Loucy (cell line): Measurements from ENCODE around the gene S100A12.
A peak's percentile ranks its signal among the peaks of the same experiment; 100 is the strongest.

Experiments used
- H2AFZ ChIP-seq: fragments of 200-600 bp; sonication (generic); 2 replicates; pipeline ENCODE4 v1.6.0; 2016; ENCODE audit warnings: antibody characterized with exemption, mild to moderate bottlenecking, low read length, moderate library complexity
- H3F3A ChIP-seq: fragments of 200-600 bp; 2 replicates; pipeline ENCODE4 v1.6.0; 2016; ENCODE audit warnings: antibody characterized with exemption, low read depth, mild to moderate bottlenecking
- H3K27me3 ChIP-seq: fragments of 200-600 bp; sonication (generic); 2 replicates; pipeline ENCODE4 v1.6.1; 2014; ENCODE audit warnings: low read length, mild to moderate bottlenecking; ENCODE audit not compliant: insufficient read depth, poor library complexity, severe bottlenecking
- H3K36me3 ChIP-seq: fragments of 200-600 bp; sonication (generic); 2 replicates; pipeline ENCODE4 v1.6.1; 2016; ENCODE audit warnings: low read length; ENCODE audit not compliant: insufficient read depth
- H3K4me1 ChIP-seq: fragments of 200-600 bp; sonication (generic); 2 replicates; pipeline ENCODE4 v1.5.1; 2014; ENCODE audit warnings: low read length, mild to moderate bottlenecking; ENCODE audit not compliant: insufficient read depth, poor library complexity, severe bottlenecking
- H3K4me2 ChIP-seq: fragments of 200-600 bp; sonication (generic); 2 replicates; pipeline ENCODE4 v1.6.0; 2014; ENCODE audit warnings: antibody characterized with exemption, low read length, low read depth, mild to moderate bottlenecking; ENCODE audit not compliant: poor library complexity, severe bottlenecking
- H3K4me3 ChIP-seq: fragments of 200-600 bp; sonication (generic); 2 replicates; pipeline ENCODE4 v1.5.1; 2014; ENCODE audit warnings: low read length, mild to moderate bottlenecking, mixed read lengths; ENCODE audit not compliant: poor library complexity, severe bottlenecking
- H3K79me2 ChIP-seq: fragments of 200-600 bp; sonication (generic); 2 replicates; pipeline ENCODE4 v1.6.1; 2014; ENCODE audit warnings: low read length; ENCODE audit not compliant: insufficient read depth
- H3K9ac ChIP-seq: fragments of 200-600 bp; sonication (generic); 2 replicates; pipeline ENCODE4 v1.6.0; 2014; ENCODE audit warnings: mild to moderate bottlenecking, low read depth, low read length, moderate library complexity; ENCODE audit not compliant: poor library complexity, severe bottlenecking
- H3K9me2 ChIP-seq: fragments of 200-600 bp; sonication (generic); replicated peaks from 2 replicates; pipeline ENCODE4 v1.6.1; 2016; ENCODE audit warnings: low read depth, low read length, mixed read lengths
- H3K9me3 ChIP-seq: fragments of 200-600 bp; sonication (generic); 2 replicates; pipeline ENCODE4 v1.6.1; 2014; ENCODE audit warnings: mild to moderate bottlenecking, antibody characterized with exemption, low read length, low read depth; ENCODE audit not compliant: insufficient read depth
- H4K20me1 ChIP-seq: fragments of 200-600 bp; sonication (generic); 2 replicates; pipeline ENCODE4 v1.6.0; 2014; ENCODE audit warnings: antibody characterized with exemption, low read length, mild to moderate bottlenecking; ENCODE audit not compliant: insufficient read depth, poor library complexity, severe bottlenecking
- CTCF ChIP-seq: fragments of 200-600 bp; sonication (generic); conservative IDR thresholded peaks from 2 replicates; pipeline ENCODE4 v1.5.1; 2014; ENCODE audit warnings: mild to moderate bottlenecking, antibody characterized with exemption, low read length
- EZH2phosphoT487 ChIP-seq: fragments of 200-600 bp; IDR thresholded peaks from 2 replicates; pipeline ENCODE4 v1.6.1; 2018; ENCODE audit warnings: antibody characterized with exemption, mild to moderate bottlenecking, moderate library complexity, borderline replicate concordance

Gene S100A12

GRCh38 chr1:153355445-153356071 lies 19.9 kb downstream of the S100A12 start:
- H3K79me2 ChIP-seq: no peaks in the 10 kb centered on the region
- no peaks in the 10 kb centered on the region for H4K20me1 ChIP-seq
- TF ChIP-seq EZH2phosphoT487: no peak
- peak; percentile 79 for TF ChIP-seq CTCF
- no peaks in the 10 kb centered on the region for H3K9me3 ChIP-seq
- no peak overlapping the region for H3K4me3 ChIP-seq
- H3K27me3 ChIP-seq: no peaks in the 10 kb centered on the region
- no peak overlapping the region for H3K9ac ChIP-seq
- no peaks in the 10 kb centered on the region for H3F3A ChIP-seq
- H2AFZ ChIP-seq: no peak overlapping the region
- no peaks in the 10 kb centered on the region for H3K36me3 ChIP-seq
- H3K9me2 ChIP-seq: no peaks in the 10 kb centered on the region
- no peaks in the 10 kb centered on the region for H3K4me1 ChIP-seq
- no peak overlapping the region for H3K4me2 ChIP-seq

- H3K36me3 ChIP-seq: no peaks in the 10 kb centered on the region
- no peak overlapping the region for H2AFZ ChIP-seq
- H3K9me3 ChIP-seq: no peaks in the 10 kb centered on the region
- H3K79me2 ChIP-seq: no peaks in the 10 kb centered on the region
- H3F3A ChIP-seq: no peaks in the 10 kb centered on the region
- H3K27me3 ChIP-seq: no peaks in the 10 kb centered on the region
- no peak overlapping the region for H3K4me2 ChIP-seq
- H3K9ac ChIP-seq: no peak overlapping the region
- no peaks in the 10 kb centered on the region for H3K9me2 ChIP-seq
- H3K4me3 ChIP-seq: no peak overlapping the region
- TF ChIP-seq EZH2phosphoT487 (no peak), CTCF (no peak)
- no peaks in the 10 kb centered on the region for H3K4me1 ChIP-seq
- H4K20me1 ChIP-seq: no peaks in the 10 kb centered on the region
Measured at GRCh38 chr1:153354515-153355193, 20.8 kb downstream of the S100A12 start.

- TF ChIP-seq CTCF (peak; percentile 61), EZH2phosphoT487 (no peak)
- Histone ChIP-seq H3K27me3 (no peaks in the 10 kb centered on the region), H3K36me3 (no peaks in the 10 kb centered on the region), H4K20me1 (no peaks in the 10 kb centered on the region), H3K9me3 (no peaks in the 10 kb centered on the region), H3F3A (no peaks in the 10 kb centered on the region), H3K4me3 (no peak overlapping the region), H3K79me2 (no peaks in the 10 kb centered on the region), H3K4me1 (peaks cover under 1% of the 10 kb centered on the region), H3K4me2 (no peak overlapping the region), H2AFZ (no peak overlapping the region), H3K9ac (no peak overlapping the region), H3K9me2 (no peaks in the 10 kb centered on the region)
Measured at GRCh38 chr1:153353226-153353947, 22.0 kb downstream of the S100A12 start.
